ENCODE results near the gene ZCCHC7.

Gene ZCCHC7

DNA sequence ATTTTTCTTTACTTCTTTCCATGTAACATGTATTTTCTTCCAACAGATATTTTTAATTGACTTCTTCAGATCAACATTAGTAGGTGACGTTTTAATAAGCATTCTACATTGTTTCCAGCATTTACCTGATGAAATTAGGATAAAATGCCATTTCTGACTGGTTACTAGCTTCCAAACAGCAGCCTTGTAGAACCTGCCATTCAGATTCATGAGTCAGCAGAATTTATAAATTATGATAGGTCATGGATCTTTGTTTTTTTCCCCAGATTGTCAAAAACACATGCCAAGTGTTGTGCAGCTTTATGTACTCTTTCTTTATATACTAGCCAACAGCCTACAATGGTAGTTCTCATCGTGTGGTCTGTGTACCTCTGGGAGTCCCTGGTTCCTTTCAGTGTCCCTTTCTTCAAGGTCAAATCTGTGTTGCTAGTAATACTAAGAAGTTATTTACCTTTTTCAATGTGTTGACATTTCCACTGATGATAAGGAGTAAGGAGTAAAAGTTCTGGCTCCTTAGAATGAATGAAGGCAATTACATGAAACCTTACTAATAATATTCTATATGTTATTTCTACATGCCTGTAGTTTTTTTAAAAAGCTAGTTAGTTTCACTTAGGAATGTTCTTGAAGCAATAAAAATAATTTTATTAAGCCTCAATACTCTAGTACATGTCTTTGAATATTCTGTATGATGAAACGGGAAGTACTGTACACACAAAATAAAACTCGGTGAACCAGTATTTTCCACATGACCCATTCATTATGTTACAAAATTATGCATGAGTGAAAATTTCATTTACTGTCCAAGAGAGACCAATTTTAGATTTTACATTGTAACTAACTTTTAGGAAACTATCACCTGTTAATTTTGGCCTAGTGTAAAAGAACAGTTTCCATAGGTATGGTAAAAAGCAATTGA, 135.8 kb downstream of the ZCCHC7 start:
- Histone ChIP-seq H3K9ac (no peak overlapping the region), H4K20me1 (ENCODE audit: insufficient read depth) (no peaks in the 10 kb centered on the region), H3K4me2 (no peak overlapping the region), H3K79me2 (ENCODE audit: insufficient read depth, low read depth) (no peaks in the 10 kb centered on the region), H3K4me3 (IDR thresholded peaks at IDR 0.05; ENCODE audit: insufficient read depth, low read depth, low read length) (no peak overlapping the region), H3K27ac (no peak overlapping the region), H3K27me3 (ENCODE audit: insufficient read depth, low read depth) (no peaks in the 10 kb centered on the region), H2AFZ (ENCODE audit: low read depth) (no peak overlapping the region), H3K36me3 (ENCODE audit: insufficient read depth) (no peaks in the 10 kb centered on the region), H3K4me1 (ENCODE audit: low read depth, poor library complexity, severe bottlenecking) (no peaks in the 10 kb centered on the region)
- TF ChIP-seq, protein P1, sequence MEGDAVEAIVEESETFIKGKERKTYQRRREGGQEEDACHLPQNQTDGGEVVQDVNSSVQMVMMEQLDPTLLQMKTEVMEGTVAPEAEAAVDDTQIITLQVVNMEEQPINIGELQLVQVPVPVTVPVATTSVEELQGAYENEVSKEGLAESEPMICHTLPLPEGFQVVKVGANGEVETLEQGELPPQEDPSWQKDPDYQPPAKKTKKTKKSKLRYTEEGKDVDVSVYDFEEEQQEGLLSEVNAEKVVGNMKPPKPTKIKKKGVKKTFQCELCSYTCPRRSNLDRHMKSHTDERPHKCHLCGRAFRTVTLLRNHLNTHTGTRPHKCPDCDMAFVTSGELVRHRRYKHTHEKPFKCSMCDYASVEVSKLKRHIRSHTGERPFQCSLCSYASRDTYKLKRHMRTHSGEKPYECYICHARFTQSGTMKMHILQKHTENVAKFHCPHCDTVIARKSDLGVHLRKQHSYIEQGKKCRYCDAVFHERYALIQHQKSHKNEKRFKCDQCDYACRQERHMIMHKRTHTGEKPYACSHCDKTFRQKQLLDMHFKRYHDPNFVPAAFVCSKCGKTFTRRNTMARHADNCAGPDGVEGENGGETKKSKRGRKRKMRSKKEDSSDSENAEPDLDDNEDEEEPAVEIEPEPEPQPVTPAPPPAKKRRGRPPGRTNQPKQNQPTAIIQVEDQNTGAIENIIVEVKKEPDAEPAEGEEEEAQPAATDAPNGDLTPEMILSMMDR (conservative IDR thresholded peaks at IDR 0.05; ENCODE audit: low read depth, low read length), result no peak

DNA sequence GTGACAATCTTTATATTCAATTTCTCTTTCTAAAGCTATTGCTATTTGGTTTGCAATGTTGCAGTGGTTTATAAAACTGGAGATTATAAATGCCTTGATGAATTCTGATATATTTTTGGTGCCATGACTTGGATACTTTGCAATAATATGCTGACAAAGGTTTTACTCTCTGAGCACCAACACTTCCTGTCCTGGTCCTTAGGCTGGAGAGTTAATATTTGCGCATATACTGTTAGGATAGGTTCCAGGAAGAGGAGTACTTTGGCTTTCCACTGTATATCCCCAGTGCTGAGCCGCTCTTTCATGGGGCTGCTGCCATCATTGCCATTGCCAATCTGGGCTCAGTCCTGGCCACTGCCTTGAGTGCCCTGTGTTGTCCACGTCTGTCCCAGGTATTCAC, 139.6 kb downstream of the ZCCHC7 start:
- no peaks in the 10 kb centered on the region for H3K79me2 ChIP-seq (ENCODE audit: insufficient read depth, low read depth)
- no peaks in the 10 kb centered on the region for H3K27me3 ChIP-seq (ENCODE audit: insufficient read depth, low read depth)
- no peaks in the 10 kb centered on the region for H4K20me1 ChIP-seq (ENCODE audit: insufficient read depth)
- no peaks in the 10 kb centered on the region for H3K36me3 ChIP-seq (ENCODE audit: insufficient read depth)
- H3K4me2 ChIP-seq, result no peak overlapping the region
- no peak overlapping the region for H2AFZ ChIP-seq (ENCODE audit: low read depth)
- no peak overlapping the region for H3K27ac ChIP-seq
- TF ChIP-seq, protein P1 (conservative IDR thresholded peaks at IDR 0.05; ENCODE audit: low read depth, low read length), result no peak
- H3K4me3 ChIP-seq (IDR thresholded peaks at IDR 0.05; ENCODE audit: insufficient read depth, low read depth, low read length), result no peak overlapping the region
- H3K4me1 ChIP-seq (ENCODE audit: low read depth, poor library complexity, severe bottlenecking), result no peaks in the 10 kb centered on the region
- no peak overlapping the region for H3K9ac ChIP-seq

DNA sequence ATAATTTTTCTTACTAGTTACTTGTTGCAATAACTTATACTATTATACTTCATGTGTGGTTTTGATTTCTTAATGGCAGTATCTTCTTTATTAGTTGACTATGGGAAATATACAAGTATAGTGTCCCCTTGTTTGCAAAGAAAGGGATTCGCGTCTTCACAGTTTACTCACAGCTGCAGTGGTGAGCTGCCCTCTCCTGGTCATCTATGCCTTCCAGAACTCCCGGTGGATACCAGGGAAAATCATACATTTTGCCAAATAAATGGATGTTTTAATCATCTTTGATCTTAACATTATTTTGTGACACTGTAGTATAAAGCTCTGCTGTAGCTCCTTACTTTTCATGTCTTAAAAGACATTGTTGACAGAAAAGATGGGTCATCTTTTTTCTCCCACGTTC, 142.0 kb downstream of the ZCCHC7 start:
- no peak overlapping the region for H3K9ac ChIP-seq
- no peak overlapping the region for H3K4me3 ChIP-seq (IDR thresholded peaks at IDR 0.05; ENCODE audit: insufficient read depth, low read depth, low read length)
- no peak overlapping the region for H3K27ac ChIP-seq
- H3K4me2 ChIP-seq, result no peak overlapping the region
- TF ChIP-seq, protein P1 (conservative IDR thresholded peaks at IDR 0.05; ENCODE audit: low read depth, low read length), result no peak
- no peaks in the 10 kb centered on the region for H3K79me2 ChIP-seq (ENCODE audit: insufficient read depth, low read depth)
- H3K36me3 ChIP-seq (ENCODE audit: insufficient read depth), result no peaks in the 10 kb centered on the region
- H2AFZ ChIP-seq (ENCODE audit: low read depth), result no peak overlapping the region
- no peaks in the 10 kb centered on the region for H3K4me1 ChIP-seq (ENCODE audit: low read depth, poor library complexity, severe bottlenecking)
- H3K27me3 ChIP-seq (ENCODE audit: insufficient read depth, low read depth), result no peaks in the 10 kb centered on the region
- H4K20me1 ChIP-seq (ENCODE audit: insufficient read depth), result no peaks in the 10 kb centered on the region

DNA sequence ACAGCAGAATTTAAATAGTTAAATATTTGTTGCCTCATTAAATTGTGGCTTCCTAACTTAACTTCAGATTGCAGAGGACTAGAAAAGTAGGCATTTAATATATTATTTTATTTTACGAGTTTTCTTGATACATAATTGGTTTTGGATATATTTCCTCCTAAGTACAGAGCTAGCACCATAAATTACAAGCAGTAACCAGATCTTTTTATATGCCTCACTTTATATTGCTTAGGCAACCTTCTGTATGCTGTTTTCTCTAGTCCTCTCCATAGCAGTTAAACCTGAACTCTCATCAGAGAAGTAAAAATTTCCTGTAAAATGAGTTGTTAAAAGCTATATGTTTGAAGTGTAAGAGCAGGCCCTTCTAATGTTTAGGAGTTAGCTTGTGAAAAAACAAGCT, 144.2 kb downstream of the ZCCHC7 start:
- TF ChIP-seq, protein P1 (conservative IDR thresholded peaks at IDR 0.05; ENCODE audit: low read depth, low read length), result no peak
- Histone ChIP-seq H2AFZ (ENCODE audit: low read depth) (no peak overlapping the region), H3K27me3 (ENCODE audit: insufficient read depth, low read depth) (no peaks in the 10 kb centered on the region), H3K79me2 (ENCODE audit: insufficient read depth, low read depth) (no peaks in the 10 kb centered on the region), H3K4me2 (no peak overlapping the region), H3K9ac (no peak overlapping the region), H3K27ac (no peak overlapping the region), H3K4me1 (ENCODE audit: low read depth, poor library complexity, severe bottlenecking) (no peaks in the 10 kb centered on the region), H3K36me3 (ENCODE audit: insufficient read depth) (no peaks in the 10 kb centered on the region), H3K4me3 (IDR thresholded peaks at IDR 0.05; ENCODE audit: insufficient read depth, low read depth, low read length) (no peak overlapping the region), H4K20me1 (ENCODE audit: insufficient read depth) (no peaks in the 10 kb centered on the region)
